Keratinocyte (primary cell): ENCODE measurements around the gene NPFFR1.

ENCODE experiments used
- CTCF ChIP-seq, 3 experiments: IDR thresholded peaks in 1 of 3; conservative IDR thresholded peaks in 1 of 3; optimal IDR thresholded peaks in 1 of 3; 2 replicates in 2 of 3; 3 replicates in 1 of 3; pipeline versions ENCODE3 to v1.5.1; 2011; ENCODE audit warnings: low read length in 3 of 3, mild to moderate bottlenecking in 3 of 3, moderate library complexity in 2 of 3, control low read depth in 1 of 3, inconsistent platforms in 1 of 3; ENCODE audit not compliant: insufficient read depth in 2 of 3; ENCODE audit errors: extremely low read depth in 1 of 3
- EZH2 ChIP-seq: IDR thresholded peaks from one replicate; pipeline ENCODE4 v1.6.1; 2012; ENCODE audit warnings: inconsistent platforms, mild to moderate bottlenecking, low read length, moderate library complexity

GRCh38 chr10:70324339-70324861 is 40.6 kb upstream of the NPFFR1 start:
- no peak for TF ChIP-seq CTCF (optimal IDR thresholded peaks at IDR 0.05 in 1 of 3, IDR thresholded peaks at IDR 0.05 in 1 of 3, conservative IDR thresholded peaks at IDR 0.05 in 1 of 3; ENCODE audit: extremely low read depth in 1 of 3, insufficient read depth in 2 of 3, low read length in 3 of 3)
- TF ChIP-seq EZH2 = no peak
